CD4-positive, CD25-positive, alpha-beta regulatory T cell (primary cell): ENCODE results near the gene GAS6. TPM values are rescaled to one million over a fixed set of nuclear protein-coding genes. Genes with fewer than 3 reads are reported as not detected.

ENCODE experiments used
- ATAC-seq, 2 donors: fragments of 150-1000 bp; cut with Tn5 transposase; one replicate each; pipeline ENCODE4 v1.10.0; 2021; ENCODE audit warnings: low read depth in 2 of 2, moderate number of reproducible peaks in 2 of 2, moderate library complexity in 1 of 2
- DNase-seq, 3 donors: peaks; one replicate each; pipeline versions ENCODE4 v3.0.0 to v3.0.0-alpha.2; 2012 to 2022; ENCODE audit warnings: mixed read lengths in 1 of 3
- H3K27ac ChIP-seq: one replicate; pipeline ENCODE4 v1.7.0; 2013; ENCODE audit warnings: mild to moderate bottlenecking, low read length; ENCODE audit not compliant: insufficient read depth, poor library complexity, severe bottlenecking
- H3K27me3 ChIP-seq: one replicate; pipeline ENCODE4 v1.7.0; 2013; ENCODE audit warnings: low read length; ENCODE audit not compliant: control insufficient read depth, insufficient read depth
- H3K36me3 ChIP-seq: one replicate; pipeline ENCODE4 v1.7.0; 2013; ENCODE audit warnings: mild to moderate bottlenecking, low read length, moderate library complexity; ENCODE audit not compliant: control insufficient read depth, insufficient read depth
- H3K4me1 ChIP-seq: 2 replicates; pipeline ENCODE4 v1.7.0; 2013; ENCODE audit warnings: mild to moderate bottlenecking, low read length; ENCODE audit not compliant: insufficient read depth, control insufficient read depth, poor library complexity, severe bottlenecking
- H3K4me3 ChIP-seq: one replicate; pipeline ENCODE4 v1.7.0; 2013; ENCODE audit warnings: low read depth, mild to moderate bottlenecking, low read length, moderate library complexity
- H3K9me3 ChIP-seq, 2 experiments: 1 replicate in 1 of 2; 2 replicates in 1 of 2; pipeline ENCODE4 v1.7.0; 2013; ENCODE audit warnings: low read length in 2 of 2, mild to moderate bottlenecking in 1 of 2, moderate library complexity in 1 of 2; ENCODE audit not compliant: control insufficient read depth in 2 of 2
- H3K27ac Mint-ChIP-seq, 3 donors: one replicate each; pipeline ENCODE4 v1.8.0; 2020 to 2022; ENCODE audit warnings: mild to moderate bottlenecking in 3 of 3, mixed read lengths in 3 of 3, moderate library complexity in 2 of 3
- H3K27me3 Mint-ChIP-seq: one replicate; pipeline ENCODE4 v1.8.0; 2022; ENCODE audit warnings: mild to moderate bottlenecking, mixed read lengths
- H3K36me3 Mint-ChIP-seq: one replicate; pipeline ENCODE4 v1.8.0; 2020; ENCODE audit warnings: mixed read lengths
- H3K4me1 Mint-ChIP-seq, 4 donors: one replicate each; pipeline ENCODE4 v1.8.0; 2020 to 2022; ENCODE audit warnings: mixed read lengths in 4 of 4, mild to moderate bottlenecking in 1 of 4
- H3K4me3 Mint-ChIP-seq, 4 donors: one replicate each; pipeline ENCODE4 v1.8.0; 2020 to 2022; ENCODE audit warnings: mild to moderate bottlenecking in 4 of 4, mixed read lengths in 4 of 4, moderate library complexity in 3 of 4
- H3K9me3 Mint-ChIP-seq, 7 donors: one replicate each; pipeline ENCODE4 v1.8.0; 2020 to 2022; ENCODE audit warnings: mixed read lengths in 7 of 7, mild to moderate bottlenecking in 3 of 7, moderate library complexity in 2 of 7
- polyA plus RNA-seq, 4 donors: library from polyadenylated mRNA; unstranded; fragments of 300-500 nt; fragmentation: Illumina TruSeq; gene quantifications; one replicate each; pipeline ENCODE4 v1.2.3, GENCODE V29; 2021
- total RNA-seq: library from RNA; stranded (reverse); gene quantifications from one replicate; pipeline ENCODE4 v1.2.3, GENCODE V29; 2022

Gene GAS6
- total and polyA plus RNA-seq, 5 donors from 2014 or later: 0.29 to 2.8 (median 0.34) TPM; not detected in 2

GRCh38 chr13:113852536-113853517 is 11.0 kb downstream of the GAS6 start:
- DNase-seq: no peak
- Histone ChIP-seq H3K27ac (no peak overlapping the region), H3K9me3 (no peaks in the 10 kb centered on the region), H3K4me1 (peaks cover 7% of the 10 kb centered on the region), H3K36me3 (no peaks in the 10 kb centered on the region), H3K4me3 (no peak overlapping the region), H3K27me3 (no peaks in the 10 kb centered on the region)
- Mint-ChIP-seq H3K27ac (no peak overlapping the region), H3K27me3 (peaks cover 4% of the 10 kb centered on the region), H3K4me3 (no peak overlapping the region), H3K4me1 (peaks cover 0 to 15% (median 2%) of the 10 kb centered on the region in 4 donors), H3K36me3 (no peaks in the 10 kb centered on the region), H3K9me3 (no peaks in the 10 kb centered on the region)
- no peak for ATAC-seq

DNA sequence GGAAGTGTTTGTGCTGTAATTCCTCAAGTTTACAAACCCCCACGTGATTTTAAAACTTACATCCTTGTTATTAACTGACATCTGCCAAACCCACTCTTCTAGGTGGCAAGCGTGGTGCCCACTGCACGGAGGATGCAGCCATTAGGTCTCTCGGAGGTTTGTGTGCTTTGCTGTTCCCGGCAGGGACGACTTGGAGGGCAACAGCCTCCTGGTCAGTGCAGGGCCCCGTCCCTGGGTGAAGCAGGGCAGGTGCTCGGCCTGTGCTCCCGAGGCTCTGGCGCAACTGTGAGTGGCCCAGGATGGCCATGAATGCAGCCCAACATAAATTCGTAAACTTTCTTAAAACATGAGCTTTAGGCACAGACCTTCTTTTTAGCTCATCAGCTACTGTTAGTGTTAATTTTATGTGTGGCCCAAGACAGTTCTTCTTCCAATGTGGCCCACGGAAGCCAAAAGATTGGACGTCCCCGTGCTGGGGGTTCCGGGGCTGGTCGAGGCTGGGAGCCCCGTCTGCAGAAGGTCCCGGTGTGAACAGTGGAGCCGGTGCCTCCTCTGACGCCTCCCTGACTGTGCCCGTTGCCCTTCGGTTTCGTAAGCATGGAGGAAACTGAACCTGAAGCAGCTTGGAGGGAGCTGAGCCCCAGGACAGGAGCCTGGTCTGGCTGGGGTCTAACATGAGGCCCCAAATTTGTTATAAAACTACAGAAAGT is 11.9 kb downstream of the GAS6 start:
- H3K27ac Mint-ChIP-seq: no peak overlapping the region
- no peak overlapping the region for H3K4me3 Mint-ChIP-seq
- peaks cover 8% of the 10 kb centered on the region for H3K4me1 ChIP-seq
- H3K9me3 ChIP-seq: no peaks in the 10 kb centered on the region
- H3K27me3 ChIP-seq: no peaks in the 10 kb centered on the region
- peaks cover 0 to 19% (median 3%) of the 10 kb centered on the region in 4 donors for H3K4me1 Mint-ChIP-seq
- ATAC-seq (no peak), DNase-seq (no peak)
- H3K27me3 Mint-ChIP-seq: peaks cover 11% of the 10 kb centered on the region
- no peak overlapping the region for H3K27ac ChIP-seq
- H3K36me3 ChIP-seq: no peaks in the 10 kb centered on the region
- H3K4me3 ChIP-seq: no peak overlapping the region
- H3K36me3 Mint-ChIP-seq: no peaks in the 10 kb centered on the region
- no peaks in the 10 kb centered on the region for H3K9me3 Mint-ChIP-seq

- Histone ChIP-seq H3K27ac (no peak overlapping the region), H3K4me1 (peaks cover 14% of the 10 kb centered on the region), H3K4me3 (no peak overlapping the region), H3K27me3 (no peaks in the 10 kb centered on the region), H3K9me3 (no peaks in the 10 kb centered on the region), H3K36me3 (no peaks in the 10 kb centered on the region)
- DNase-seq: no peak
- H3K9me3 Mint-ChIP-seq: no peaks in the 10 kb centered on the region
- H3K36me3 Mint-ChIP-seq: no peaks in the 10 kb centered on the region
- no peak overlapping the region for H3K4me3 Mint-ChIP-seq
- peaks cover 11% of the 10 kb centered on the region for H3K27me3 Mint-ChIP-seq
- ATAC-seq: no peak
- no peak overlapping the region for H3K27ac Mint-ChIP-seq
- peaks cover 0 to 24% (median 6%) of the 10 kb centered on the region in 4 donors for H3K4me1 Mint-ChIP-seq
Observed at GRCh38 chr13:113851480-113851803, 12.4 kb downstream of the GAS6 start.

- no peaks in the 10 kb centered on the region for H3K9me3 ChIP-seq
- no peak overlapping the region for H3K4me3 ChIP-seq
- no peaks in the 10 kb centered on the region for H3K9me3 Mint-ChIP-seq
- H3K27ac Mint-ChIP-seq: no peak overlapping the region
- H3K27me3 Mint-ChIP-seq: peaks cover 11% of the 10 kb centered on the region
- peaks cover 3 to 30% (median 9%) of the 10 kb centered on the region in 4 donors for H3K4me1 Mint-ChIP-seq
- no peaks in the 10 kb centered on the region for H3K36me3 Mint-ChIP-seq
- peaks cover 19% of the 10 kb centered on the region for H3K4me1 ChIP-seq
- DNase-seq (no peak), ATAC-seq (no peak)
- no peak overlapping the region for H3K4me3 Mint-ChIP-seq
- no peaks in the 10 kb centered on the region for H3K36me3 ChIP-seq
- no peaks in the 10 kb centered on the region for H3K27me3 ChIP-seq
- no peak overlapping the region for H3K27ac ChIP-seq
Observed at GRCh38 chr13:113850722-113851479, 13.0 kb downstream of the GAS6 start.

DNA sequence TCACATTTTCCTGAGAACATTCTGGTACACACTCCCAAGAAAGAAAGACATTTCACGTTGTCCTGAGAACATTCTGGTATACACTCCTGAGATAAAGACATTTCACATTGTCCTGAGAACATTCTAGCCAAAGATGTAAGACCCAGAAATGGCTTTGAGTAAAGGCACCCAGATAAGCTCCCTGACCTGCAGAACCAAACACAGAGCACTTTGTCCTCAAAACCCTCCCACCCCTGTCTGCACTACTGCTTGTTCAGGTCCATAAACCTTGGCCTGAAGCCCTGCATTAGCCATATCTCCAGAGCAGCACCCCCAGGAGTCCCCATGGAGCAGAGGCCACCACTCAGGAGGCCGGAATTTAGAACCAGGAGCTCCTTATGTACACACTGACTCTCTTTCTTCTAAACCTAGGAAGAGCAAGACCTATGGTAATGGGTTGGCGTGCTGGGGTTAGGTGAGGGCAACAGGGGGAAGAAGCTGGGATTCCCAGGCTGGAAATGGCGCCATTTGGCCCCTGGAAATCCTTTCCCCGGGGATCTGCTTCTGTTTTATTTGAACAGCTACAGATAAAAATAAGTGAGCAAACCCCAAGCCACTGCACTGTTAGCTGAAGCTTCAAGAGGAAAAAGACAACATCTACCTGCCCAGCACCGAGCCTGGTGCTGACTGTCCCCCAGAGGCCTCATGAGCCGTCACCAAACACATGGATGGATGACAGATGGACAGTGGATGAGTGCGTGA is 13.7 kb downstream of the GAS6 start:
- Mint-ChIP-seq H3K27me3 (peaks cover 11% of the 10 kb centered on the region), H3K9me3 (no peaks in the 10 kb centered on the region), H3K4me1 (peaks cover 9 to 37% (median 14%) of the 10 kb centered on the region in 4 donors), H3K27ac (no peak overlapping the region), H3K36me3 (no peaks in the 10 kb centered on the region), H3K4me3 (no peak overlapping the region)
- DNase-seq (no peak), ATAC-seq (no peak)
- H3K9me3 ChIP-seq: no peaks in the 10 kb centered on the region
- no peak overlapping the region for H3K4me3 ChIP-seq
- no peak overlapping the region for H3K27ac ChIP-seq
- peaks cover 27% of the 10 kb centered on the region for H3K4me1 ChIP-seq
- no peaks in the 10 kb centered on the region for H3K27me3 ChIP-seq
- H3K36me3 ChIP-seq: no peaks in the 10 kb centered on the region

- Mint-ChIP-seq H3K4me1 (peaks cover 7 to 39% (median 14%) of the 10 kb centered on the region in 4 donors), H3K27me3 (peaks cover 11% of the 10 kb centered on the region), H3K9me3 (no peaks in the 10 kb centered on the region), H3K36me3 (no peaks in the 10 kb centered on the region), H3K4me3 (no peak overlapping the region), H3K27ac (no peak overlapping the region)
- no peak overlapping the region for H3K4me3 ChIP-seq
- H3K36me3 ChIP-seq: no peaks in the 10 kb centered on the region
- H3K9me3 ChIP-seq: no peaks in the 10 kb centered on the region
- no peak overlapping the region for H3K27ac ChIP-seq
- peaks cover 22% of the 10 kb centered on the region for H3K4me1 ChIP-seq
- DNase-seq: no peak
- ATAC-seq: no peak
- no peaks in the 10 kb centered on the region for H3K27me3 ChIP-seq
Observed at GRCh38 chr13:113849546-113849945, 14.3 kb downstream of the GAS6 start.
